Breast epithelium (tissue), 3 donors: ENCODE data around the gene RGR.

Experiments
- POLR2A ChIP-seq: fragments of 450-650 bp; IDR thresholded peaks from one replicate; pipeline ENCODE4 v1.6.1; 2016; ENCODE audit warnings: antibody characterized with exemption, mild to moderate bottlenecking, moderate library complexity
- TF ChIP-seq, protein P1 (sequence below), 3 donors: fragments of 450-650 bp; IDR thresholded peaks; one replicate each; pipeline ENCODE4 v1.5.1; 2016 to 2017; ENCODE audit warnings: antibody characterized with exemption in 3 of 3, mild to moderate bottlenecking in 3 of 3, moderate library complexity in 3 of 3

GRCh38 chr10:84213076-84213475, 31.8 kb upstream of the RGR start:
- no peak for TF ChIP-seq POLR2A
- TF ChIP-seq, protein P1, sequence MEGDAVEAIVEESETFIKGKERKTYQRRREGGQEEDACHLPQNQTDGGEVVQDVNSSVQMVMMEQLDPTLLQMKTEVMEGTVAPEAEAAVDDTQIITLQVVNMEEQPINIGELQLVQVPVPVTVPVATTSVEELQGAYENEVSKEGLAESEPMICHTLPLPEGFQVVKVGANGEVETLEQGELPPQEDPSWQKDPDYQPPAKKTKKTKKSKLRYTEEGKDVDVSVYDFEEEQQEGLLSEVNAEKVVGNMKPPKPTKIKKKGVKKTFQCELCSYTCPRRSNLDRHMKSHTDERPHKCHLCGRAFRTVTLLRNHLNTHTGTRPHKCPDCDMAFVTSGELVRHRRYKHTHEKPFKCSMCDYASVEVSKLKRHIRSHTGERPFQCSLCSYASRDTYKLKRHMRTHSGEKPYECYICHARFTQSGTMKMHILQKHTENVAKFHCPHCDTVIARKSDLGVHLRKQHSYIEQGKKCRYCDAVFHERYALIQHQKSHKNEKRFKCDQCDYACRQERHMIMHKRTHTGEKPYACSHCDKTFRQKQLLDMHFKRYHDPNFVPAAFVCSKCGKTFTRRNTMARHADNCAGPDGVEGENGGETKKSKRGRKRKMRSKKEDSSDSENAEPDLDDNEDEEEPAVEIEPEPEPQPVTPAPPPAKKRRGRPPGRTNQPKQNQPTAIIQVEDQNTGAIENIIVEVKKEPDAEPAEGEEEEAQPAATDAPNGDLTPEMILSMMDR (IDR thresholded peaks at IDR 0.05) = no peak
